Spleen (tissue), 7 donors: Measurements from ENCODE around the gene TUBGCP6.
A peak's percentile ranks its signal among the peaks of the same experiment; 100 is the strongest.

Source experiments
- CTCF ChIP-seq, 11 experiments: fragments of 200-600 bp in 7 of 11; fragments of 450-650 bp in 4 of 11; sonication (generic) in 4 of 11; IDR thresholded peaks in 8 of 11; conservative IDR thresholded peaks in 3 of 11; 1 replicate in 7 of 11; 2 replicates in 4 of 11; pipeline versions ENCODE4 v1.4.0 to v1.8.0; 2016 to 2021; ENCODE audit warnings: antibody characterized with exemption in 11 of 11, inconsistent platforms in 4 of 11, mild to moderate bottlenecking in 1 of 11
- POLR2A ChIP-seq, 3 donors: fragments of 450-650 bp; IDR thresholded peaks; one replicate each; pipeline ENCODE4 v1.5.1; 2017; ENCODE audit warnings: antibody characterized with exemption in 3 of 3, mild to moderate bottlenecking in 1 of 3
- POLR2AphosphoS5 ChIP-seq, 3 donors: sonication (generic); formaldehyde crosslinking; IDR thresholded peaks; one replicate each; pipeline ENCODE4 v1.5.1; 2017; ENCODE audit warnings: antibody characterized with exemption in 3 of 3
- donor health status: DM: no; HTN: no; CAD: no; lungs with moderate emphysema.
- donor health status: DM: no; HTN: no; CAD: no.
- donor health status: DM: no; HTN: no; CAD: no.

- no peak for TF ChIP-seq POLR2A (IDR thresholded peaks at IDR 0.05)
- TF ChIP-seq CTCF (IDR thresholded peaks at IDR 0.05 in 8 of 11, conservative IDR thresholded peaks at IDR 0.05 in 3 of 11), result no peak
- peak in 1 of 3 donors; percentile 27 for TF ChIP-seq POLR2AphosphoS5 (IDR thresholded peaks at IDR 0.05)
Observed at GRCh38 chr22:50280022-50280707, 35.3 kb upstream of the TUBGCP6 start.
